CD8-positive, alpha-beta memory T cell (primary cell): Measurements from ENCODE around the gene CBX3. TPM values are rescaled to one million over a fixed set of nuclear protein-coding genes. Genes with fewer than 3 reads are reported as not detected.
"Not testable (repeated sequence)": the region's sequence is repeated elsewhere in the genome, so short reads cannot be mapped to it uniquely, and the experiment has no call there.

ENCODE experiments used
- CTCF ChIA-PET: fragments of 350-600 bp; sonication (Branson Sonifier 250); formaldehyde crosslinking; loops from one replicate; lab custom pipeline; 2021; ENCODE audit warnings: antibody characterized with exemption; lab: Charles Lee
- POLR2A ChIA-PET: fragments of 350-600 bp; sonication (Branson Sonifier 250); formaldehyde crosslinking; loops from one replicate; lab custom pipeline; 2021; ENCODE audit warnings: antibody characterized with exemption; lab: Charles Lee
- DNase-seq, 5 donors: peaks; one replicate each; pipeline versions ENCODE4 v3.0.0 to v3.0.0-alpha.2; 2020 to 2022; ENCODE audit warnings: mixed read lengths in 1 of 5
- H3K27ac ChIP-seq: one replicate; pipeline ENCODE4 v1.7.0; 2013; ENCODE audit warnings: low read depth, mild to moderate bottlenecking, low read length, moderate library complexity
- H3K27me3 ChIP-seq: 2 replicates; pipeline ENCODE4 v1.7.0; 2013; ENCODE audit warnings: low read length, mild to moderate bottlenecking; ENCODE audit not compliant: insufficient read depth, poor library complexity, severe bottlenecking
- H3K36me3 ChIP-seq: 2 replicates; pipeline ENCODE4 v1.7.0; 2013; ENCODE audit warnings: mild to moderate bottlenecking, low read length, moderate library complexity; ENCODE audit not compliant: insufficient read depth
- H3K4me1 ChIP-seq: 2 replicates; pipeline ENCODE4 v1.7.0; 2013; ENCODE audit warnings: mild to moderate bottlenecking, low read length, moderate library complexity; ENCODE audit not compliant: insufficient read depth
- H3K4me3 ChIP-seq: 2 replicates; pipeline ENCODE4 v1.7.0; 2013; ENCODE audit warnings: mild to moderate bottlenecking, low read length
- H3K9me3 ChIP-seq: 2 replicates; pipeline ENCODE4 v1.7.0; 2013; ENCODE audit warnings: mild to moderate bottlenecking, low read length
- H3K27ac Mint-ChIP-seq, 8 donors: one replicate each; pipeline ENCODE4 v1.8.0; 2020 to 2021; ENCODE audit warnings: mixed read lengths in 8 of 8, mild to moderate bottlenecking in 6 of 8, inconsistent platforms in 3 of 8, moderate library complexity in 3 of 8
- H3K27me3 Mint-ChIP-seq, 2 donors: one replicate each; pipeline ENCODE4 v1.8.0; 2020 to 2021; ENCODE audit warnings: mixed read lengths in 2 of 2, mild to moderate bottlenecking in 1 of 2, moderate library complexity in 1 of 2
- H3K36me3 Mint-ChIP-seq, 3 donors: one replicate each; pipeline ENCODE4 v1.8.0; 2020 to 2021; ENCODE audit warnings: mixed read lengths in 3 of 3, inconsistent platforms in 1 of 3, mild to moderate bottlenecking in 1 of 3
- H3K4me1 Mint-ChIP-seq, 3 donors: one replicate each; pipeline ENCODE4 v1.8.0; 2020 to 2021; ENCODE audit warnings: mixed read lengths in 3 of 3, inconsistent platforms in 1 of 3, mild to moderate bottlenecking in 1 of 3
- H3K4me3 Mint-ChIP-seq, 7 donors: one replicate each; pipeline ENCODE4 v1.8.0; 2020 to 2021; ENCODE audit warnings: mixed read lengths in 7 of 7, mild to moderate bottlenecking in 6 of 7, moderate library complexity in 4 of 7, inconsistent platforms in 2 of 7
- H3K9me3 Mint-ChIP-seq, 5 donors: one replicate each; pipeline ENCODE4 v1.8.0; 2020 to 2022; ENCODE audit warnings: mixed read lengths in 5 of 5, mild to moderate bottlenecking in 3 of 5, moderate library complexity in 2 of 5, inconsistent platforms in 1 of 5
- polyA plus RNA-seq: library from polyadenylated mRNA; unstranded; fragments of 300-500 nt; fragmentation: Illumina TruSeq; gene quantifications from one replicate; pipeline ENCODE4 v1.2.3, GENCODE V29; 2021
- total RNA-seq, 2 experiments: library from RNA; stranded (reverse); gene quantifications; one replicate each; pipeline ENCODE4 v1.2.3, GENCODE V29; 2021

Gene CBX3
- total and polyA plus RNA-seq, 3 experiments from 2014 or later: 107 to 296 (median 293) TPM

GRCh38 chr7:26184281-26185101 is 17.1 kb upstream of the CBX3 start:
- POLR2A ChIA-PET: interaction anchor here (0.8 to 2.8 kb wide), 3 partner anchors 10 to 32 kb away, joined by 3 to 10 read pairs (median 3); partner anchors contain the start of gene NFE2L3
- DNase-seq, H3K4me3 Mint-ChIP-seq, CTCF ChIA-PET, H3K27me3 Mint-ChIP-seq, H3K36me3 ChIP-seq, H3K27ac ChIP-seq, H3K9me3 ChIP-seq, H3K4me3 ChIP-seq, H3K9me3 Mint-ChIP-seq, H3K27me3 ChIP-seq: not testable (repeated sequence)
- H3K36me3 Mint-ChIP-seq: peaks cover 18 to 43% (median 19%) of the 10 kb centered on the region in 3 donors
- peaks cover 35% of the 10 kb centered on the region for H3K4me1 ChIP-seq
- H3K27ac Mint-ChIP-seq: peak overlapping the region in 7 of 8 donors; percentile 45 to 91 (median 68)
- peaks cover 69 to 91% (median 86%) of the 10 kb centered on the region in 3 donors for H3K4me1 Mint-ChIP-seq

- Mint-ChIP-seq H3K4me3 (peak overlapping the region in 2 of 7 donors; percentile 1 to 28), H3K27ac (peak overlapping the region; percentile 49 to 91 (median 76)), H3K27me3 (no peaks in the 10 kb centered on the region), H3K36me3 (peaks cover 20 to 50% (median 20%) of the 10 kb centered on the region in 3 donors), H3K9me3 (no peaks in the 10 kb centered on the region), H3K4me1 (peaks cover 68 to 91% (median 85%) of the 10 kb centered on the region in 3 donors)
- H3K9me3 ChIP-seq: no peaks in the 10 kb centered on the region
- H3K27ac ChIP-seq: no peak overlapping the region
- H3K27me3 ChIP-seq: no peaks in the 10 kb centered on the region
- H3K4me3 ChIP-seq: no peak overlapping the region
- CTCF ChIA-PET: no interaction called here
- H3K36me3 ChIP-seq: peaks cover 10% of the 10 kb centered on the region
- peak in 1 of 5 donors; percentile 21 for DNase-seq
- POLR2A ChIA-PET: interaction anchor here (0.8 to 1.0 kb wide), 2 partner anchors 11 to 12 kb away, joined by 3 read pairs; no protein-coding TSS in a partner anchor
- H3K4me1 ChIP-seq: peaks cover 31% of the 10 kb centered on the region
These were observed 16.3 kb upstream of the CBX3 start for GRCh38 chr7:26185131-26185843.

GRCh38 chr7:26185844-26186180 is 15.7 kb upstream of the CBX3 start:
- Mint-ChIP-seq H3K4me3 (peak overlapping the region in 1 of 7 donors; percentile 1), H3K36me3 (peaks cover 20 to 55% (median 26%) of the 10 kb centered on the region in 3 donors), H3K27ac (peak overlapping the region in 7 of 8 donors; percentile 15 to 88 (median 73)), H3K4me1 (peaks cover 69 to 91% (median 85%) of the 10 kb centered on the region in 3 donors), H3K27me3 (no peaks in the 10 kb centered on the region), H3K9me3 (no peaks in the 10 kb centered on the region)
- no peak for DNase-seq
- Histone ChIP-seq H3K36me3 (peaks cover 15% of the 10 kb centered on the region), H3K27ac (no peak overlapping the region), H3K4me3 (no peak overlapping the region), H3K9me3 (no peaks in the 10 kb centered on the region), H3K27me3 (no peaks in the 10 kb centered on the region), H3K4me1 (peaks cover 35% of the 10 kb centered on the region)
- ChIA-PET POLR2A (no interaction called here), CTCF (no interaction called here)

- no peaks in the 10 kb centered on the region for H3K27me3 ChIP-seq
- Mint-ChIP-seq H3K9me3 (no peaks in the 10 kb centered on the region), H3K36me3 (peaks cover 20 to 63% (median 28%) of the 10 kb centered on the region in 3 donors), H3K4me1 (peaks cover 72 to 95% (median 89%) of the 10 kb centered on the region in 3 donors), H3K27ac (peak overlapping the region; percentile 37 to 87 (median 69)), H3K27me3 (no peaks in the 10 kb centered on the region), H3K4me3 (no peak overlapping the region)
- H3K4me1 ChIP-seq: peaks cover 42% of the 10 kb centered on the region
- ChIA-PET CTCF (interaction anchor here (1.3 to 3.8 kb wide), 3 partner anchors 12 to 97 kb away, joined by 3 to 19 read pairs (median 19); partner anchors contain the start of gene NFE2L3), POLR2A (interaction anchor here (0.6 to 3.7 kb wide), 3 partner anchors 12 to 95 kb away, joined by 3 to 50 read pairs (median 6); partner anchors contain the start of genes HNRNPA2B1 and NFE2L3)
- no peak overlapping the region for H3K27ac ChIP-seq
- no peak for DNase-seq
- no peak overlapping the region for H3K4me3 ChIP-seq
- H3K36me3 ChIP-seq: peaks cover 23% of the 10 kb centered on the region
- no peaks in the 10 kb centered on the region for H3K9me3 ChIP-seq
These were observed 14.9 kb upstream of the CBX3 start for GRCh38 chr7:26186364-26187311.

GRCh38 chr7:26187380-26188205 is 14.0 kb upstream of the CBX3 start:
- Mint-ChIP-seq H3K27ac (peak overlapping the region; percentile 36 to 87 (median 68)), H3K36me3 (peaks cover 20 to 72% (median 35%) of the 10 kb centered on the region in 3 donors), H3K4me1 (peaks cover 76 to 95% (median 90%) of the 10 kb centered on the region in 3 donors), H3K27me3 (no peaks in the 10 kb centered on the region), H3K9me3 (no peaks in the 10 kb centered on the region), H3K4me3 (peak overlapping the region in 1 of 7 donors; percentile 11)
- ChIA-PET CTCF (interaction anchor here (0.8 to 3.8 kb wide), 7 partner anchors 11 to 109 kb away, joined by 3 to 19 read pairs (median 3); partner anchors contain the start of genes CBX3 and NFE2L3), POLR2A (interaction anchor here (0.6 to 3.7 kb wide), 4 partner anchors 11 to 96 kb away, joined by 3 to 50 read pairs (median 5); partner anchors contain the start of genes HNRNPA2B1 and NFE2L3)
- no peak overlapping the region for H3K4me3 ChIP-seq
- peaks cover 31% of the 10 kb centered on the region for H3K36me3 ChIP-seq
- DNase-seq: peak in 1 of 5 donors; percentile 22
- no peaks in the 10 kb centered on the region for H3K9me3 ChIP-seq
- H3K4me1 ChIP-seq: peaks cover 44% of the 10 kb centered on the region
- no peak overlapping the region for H3K27ac ChIP-seq
- H3K27me3 ChIP-seq: no peaks in the 10 kb centered on the region

- H3K4me1 Mint-ChIP-seq: peaks cover 84 to 99% (median 98%) of the 10 kb centered on the region in 3 donors
- no peaks in the 10 kb centered on the region for H3K9me3 Mint-ChIP-seq
- peaks cover 25 to 80% (median 42%) of the 10 kb centered on the region in 3 donors for H3K36me3 Mint-ChIP-seq
- H3K27me3 ChIP-seq: no peaks in the 10 kb centered on the region
- H3K4me1 ChIP-seq: peaks cover 44% of the 10 kb centered on the region
- ChIA-PET CTCF (interaction anchor here (0.8 to 3.8 kb wide), 8 partner anchors 10 to 109 kb away, joined by 3 to 19 read pairs (median 4); partner anchors contain the start of genes CBX3 and NFE2L3), POLR2A (interaction anchor here (1.6 to 3.7 kb wide), 3 partner anchors 10 to 21 kb away, joined by 4 to 50 read pairs (median 8); partner anchors contain the start of genes CBX3 and HNRNPA2B1)
- H3K27ac Mint-ChIP-seq: peak overlapping the region; percentile 7 to 87 (median 68)
- H3K4me3 Mint-ChIP-seq: peak overlapping the region in 1 of 7 donors; percentile 48
- DNase-seq: peak in 1 of 5 donors; percentile 21
- H3K4me3 ChIP-seq: no peak overlapping the region
- H3K36me3 ChIP-seq: peaks cover 39% of the 10 kb centered on the region
- no peak overlapping the region for H3K27ac ChIP-seq
- H3K27me3 Mint-ChIP-seq: no peaks in the 10 kb centered on the region
- no peaks in the 10 kb centered on the region for H3K9me3 ChIP-seq
These were observed 13.2 kb upstream of the CBX3 start for GRCh38 chr7:26188206-26188956.
